GM12801 (cell line): Measurements from ENCODE around the gene IRAK4.

Experiments used
- CTCF ChIP-seq: IDR thresholded peaks from one replicate; pipeline ENCODE4 v1.5.1; 2011; ENCODE audit warnings: control low read depth; ENCODE audit not compliant: insufficient read length; ENCODE audit errors: extremely low read depth

Gene IRAK4

DNA sequence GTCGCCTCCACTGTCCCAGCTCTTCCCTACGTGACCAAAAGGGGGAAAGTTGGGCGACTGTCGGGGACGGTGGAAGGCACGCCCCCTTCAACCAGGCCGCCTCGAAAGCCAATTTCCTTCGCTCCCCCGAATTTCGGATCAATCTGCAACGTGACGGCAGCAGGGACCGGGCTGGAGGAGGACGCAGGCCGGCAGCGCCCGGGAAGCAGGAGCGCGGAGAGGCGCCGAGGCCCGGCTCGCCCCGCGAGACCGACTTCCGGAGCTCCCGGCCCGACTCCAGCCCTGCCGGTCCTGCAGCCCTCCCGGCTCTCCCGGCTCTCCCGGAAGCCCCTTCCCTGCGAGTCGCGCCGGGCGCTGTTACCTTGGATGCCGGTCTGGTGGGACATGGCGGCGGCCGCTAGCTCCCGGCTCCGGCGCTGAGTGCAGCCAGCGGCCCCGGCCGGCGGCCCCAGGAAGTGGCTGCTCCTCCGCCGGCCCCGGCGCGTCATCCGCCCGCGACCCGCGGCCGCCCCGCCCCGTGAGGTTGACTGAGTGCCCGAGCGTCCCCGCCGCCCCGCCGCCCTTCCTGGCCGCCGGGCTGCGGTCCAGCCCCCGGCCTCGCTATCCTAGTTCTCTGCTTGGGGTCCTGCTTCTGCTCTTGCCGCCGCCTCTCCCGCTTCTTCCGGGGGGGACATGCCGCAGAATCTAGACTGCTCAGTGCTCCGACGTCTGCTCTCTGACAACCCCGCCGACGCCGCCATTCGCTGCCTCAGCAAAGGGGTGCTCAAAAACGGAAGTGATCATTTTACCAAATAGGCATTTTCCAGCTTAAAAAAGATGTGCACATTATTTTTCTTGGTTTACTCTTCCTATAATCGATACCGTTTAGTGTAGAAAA, 47.3 kb downstream of the IRAK4 start, which contains the start of gene TWF1:
TWF1 (minus strand) TSS at position 458 of the 877 bp plus-strand sequence; CDS start at position 386, 72 bp downstream.
- TF ChIP-seq CTCF: no peak

DNA sequence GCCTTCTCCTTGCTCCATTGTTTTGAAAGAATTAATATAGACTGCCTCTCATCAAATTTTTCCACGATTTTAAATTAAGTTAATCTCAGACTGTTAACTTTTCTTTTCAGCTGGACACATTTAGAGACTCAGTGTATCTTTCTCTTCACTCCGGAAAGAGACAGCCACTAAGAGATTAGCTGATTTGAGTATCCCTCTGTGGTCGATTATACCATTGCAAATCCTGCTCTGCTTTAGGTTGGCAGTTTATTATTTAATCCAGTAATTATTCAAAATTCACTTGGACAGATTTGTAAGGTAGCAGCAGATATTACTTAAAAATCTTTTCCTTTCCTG, 48.0 kb downstream of the IRAK4 start:
- TF ChIP-seq CTCF: no peak

DNA sequence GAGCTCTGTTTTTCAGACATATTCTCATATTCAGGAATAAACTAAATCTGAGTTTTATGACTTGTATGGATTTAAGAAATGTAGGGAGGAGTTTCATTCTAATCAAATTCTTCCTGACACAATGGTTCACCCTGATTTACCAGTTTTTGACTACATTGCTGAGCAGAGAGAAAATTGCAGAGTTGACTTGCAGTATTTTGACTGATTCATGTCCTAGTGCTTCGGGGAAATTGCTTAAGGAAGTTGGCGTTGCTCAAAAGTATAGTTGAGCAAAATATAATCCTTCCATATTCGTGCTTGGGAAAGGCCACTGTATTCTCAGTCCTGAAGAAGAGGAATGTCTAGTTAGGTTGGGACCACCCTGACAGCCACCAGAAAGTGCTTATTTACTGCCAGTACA, 48.6 kb downstream of the IRAK4 start:
- no peak for TF ChIP-seq CTCF

GRCh38 chr12:43812057-43812456, 53.3 kb downstream of the IRAK4 start:
- no peak for TF ChIP-seq CTCF

DNA sequence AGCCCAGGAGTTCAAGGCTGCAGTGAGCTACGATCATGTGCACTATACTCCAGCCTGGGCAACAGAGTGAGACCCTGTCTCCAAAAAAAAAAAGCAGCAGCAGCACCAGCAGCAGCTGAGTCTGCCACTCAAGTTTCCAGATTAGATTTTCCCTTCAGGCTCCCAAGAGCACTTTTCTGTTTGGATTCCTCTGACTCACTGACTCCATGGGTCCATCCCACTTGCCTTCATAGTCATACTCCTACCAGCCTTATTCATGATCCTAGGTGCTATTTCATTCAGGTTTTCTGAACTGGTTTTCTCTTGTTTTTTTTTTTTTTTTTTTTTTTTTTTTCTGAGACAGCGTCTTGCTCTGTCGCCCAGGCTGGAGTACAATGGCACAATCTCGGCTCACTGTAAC, 54.2 kb downstream of the IRAK4 start:
- no peak for TF ChIP-seq CTCF

GRCh38 chr12:43815416-43815815, 56.7 kb downstream of the IRAK4 start:
- TF ChIP-seq CTCF: no peak

DNA sequence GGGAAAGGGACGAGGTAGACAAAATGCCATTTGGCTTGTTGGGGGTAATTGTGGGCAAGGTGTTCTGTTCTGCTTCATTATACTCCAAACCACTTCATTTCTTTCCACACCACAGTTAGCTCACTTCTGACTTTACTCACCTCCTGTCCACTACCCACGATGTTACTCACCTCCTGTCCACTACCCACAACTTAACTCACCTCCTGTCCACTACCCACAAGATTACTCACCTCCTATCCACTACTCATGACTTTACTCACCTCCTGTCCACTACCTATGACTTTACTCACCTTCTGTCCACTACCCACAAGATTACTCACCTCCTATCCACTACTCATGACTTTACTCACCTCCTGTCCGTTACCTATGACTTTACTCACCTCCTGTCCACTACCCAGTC, 57.4 kb downstream of the IRAK4 start:
- no peak for TF ChIP-seq CTCF
